OCI-LY7 (cell line): ENCODE measurements around the gene FHDC1.

ENCODE experiments used
- CTCF ChIP-seq: fragments of 200-600 bp; sonication (generic); conservative IDR thresholded peaks from 2 replicates; pipeline ENCODE4 v1.5.1; 2014; ENCODE audit warnings: mild to moderate bottlenecking, antibody characterized with exemption, low read length, moderate library complexity, mixed read lengths
- EZH2phosphoT487 ChIP-seq: fragments of 200-600 bp; sonication (generic); IDR thresholded peaks from 2 replicates; pipeline ENCODE4 v1.6.1; 2018; ENCODE audit warnings: low read depth, borderline replicate concordance, mild to moderate bottlenecking, mixed run types, antibody characterized with exemption, low read length, moderate library complexity, mixed read lengths

- no peak for TF ChIP-seq CTCF
- TF ChIP-seq EZH2phosphoT487 = no peak
Measured at GRCh38 chr4:152942346-152942745, 6.2 kb downstream of the FHDC1 start.
